ENCODE data around the gene GLI3.

DNA sequence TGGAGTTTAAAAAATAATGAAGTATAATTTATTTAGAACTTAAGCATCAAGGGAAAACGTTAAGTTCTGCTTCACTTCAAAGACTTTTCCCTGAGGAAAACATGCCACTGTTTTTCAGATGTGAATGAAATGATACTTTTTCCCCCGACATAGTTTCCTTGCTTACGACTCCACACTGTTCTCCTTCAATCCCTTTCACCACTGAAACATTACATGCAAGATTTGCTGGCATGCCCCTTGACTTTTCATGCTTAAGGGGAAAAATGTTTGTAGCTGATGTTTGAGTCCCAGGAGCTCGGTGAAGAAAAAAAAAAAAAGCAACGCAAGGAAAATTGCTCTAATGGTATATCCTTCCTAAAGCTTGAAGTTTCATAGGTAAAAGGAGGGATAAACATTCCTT, 10.0 kb downstream of the GLI3 start:
- TF ChIP-seq CTCF (IDR thresholded peaks at IDR 0.05) (no peak), EP300 (IDR thresholded peaks at IDR 0.05) (no peak), POLR2AphosphoS5 (IDR thresholded peaks at IDR 0.05) (no peak)

Data from suprapubic skin (tissue), 4 donors.